DND-41 (cell line): ENCODE results near the gene EPHA3.

Source experiments
- CTCF ChIP-seq: IDR thresholded peaks from 2 replicates; pipeline ENCODE4 v1.5.1; 2012; ENCODE audit warnings: borderline replicate concordance, low read length, moderate library complexity, mild to moderate bottlenecking; ENCODE audit not compliant: poor library complexity, severe bottlenecking; ENCODE audit errors: extremely low read depth
- EZH2 ChIP-seq: IDR thresholded peaks from 3 replicates; pipeline ENCODE4 v1.6.1; 2012; ENCODE audit warnings: borderline replicate concordance, low read depth, mild to moderate bottlenecking, moderate library complexity, low read length, inconsistent platforms; ENCODE audit not compliant: severe bottlenecking

GRCh38 chr3:89165636-89166263, 58.3 kb downstream of the EPHA3 start:
- no peak for TF ChIP-seq CTCF
- no peak for TF ChIP-seq EZH2
